HEK293 (cell line): ENCODE results near the gene DOCK7.

Experiments
- CTCF ChIA-PET: fragments of 350-600 bp; formaldehyde crosslinking; extraction: SDS; loops from one replicate; lab custom pipeline; 2021; ENCODE audit warnings: antibody characterized with exemption; lab: Yijun Ruan, JAX
- POLR2A ChIA-PET: fragments of 300-600 bp; formaldehyde crosslinking; extraction: SDS; loops from one replicate; lab custom pipeline; 2020; ENCODE audit warnings: antibody characterized with exemption, inconsistent platforms; lab: Yijun Ruan, JAX
- H3K27ac ChIP-seq: fragments of 200-500 bp; sonication (Bioruptor generic); 2 replicates; pipeline ENCODE4 v1.5.1; 2014; ENCODE audit warnings: low read depth, low read length, control low read depth, inconsistent platforms; ENCODE audit errors: extremely low read depth
- H3K36me3 ChIP-seq, 2 experiments: fragments of 200-500 bp in 1 of 2; sonication (Bioruptor generic) in 1 of 2; 1 replicate in 1 of 2; 2 replicates in 1 of 2; pipeline ENCODE4 v1.5.1; 2014 to 2017; ENCODE audit warnings: inconsistent platforms in 2 of 2, low read length in 2 of 2; ENCODE audit not compliant: control insufficient read depth in 2 of 2, insufficient read depth in 1 of 2
- H3K4me1 ChIP-seq: fragments of 200-500 bp; sonication (Bioruptor generic); 2 replicates; pipeline ENCODE4 v1.5.1; 2014; ENCODE audit warnings: mild to moderate bottlenecking, low read length, inconsistent platforms; ENCODE audit not compliant: control insufficient read depth, insufficient read depth
- H3K4me3 ChIP-seq: 2 replicates; pipeline ENCODE4 v1.5.1; 2011; ENCODE audit warnings: low read depth, mild to moderate bottlenecking, control low read depth, low read length, moderate library complexity
- H3K9me3 ChIP-seq: fragments of 200-500 bp; sonication (Bioruptor generic); 2 replicates; pipeline ENCODE4 v1.5.1; 2014; ENCODE audit warnings: low read depth, low read length, inconsistent platforms; ENCODE audit not compliant: control insufficient read depth, insufficient read depth
- BCL11B ChIP-seq: fragments of 450-650 bp; formaldehyde crosslinking; IDR thresholded peaks from 2 replicates; pipeline ENCODE4 v1.5.1; 2016; ENCODE audit warnings: low read depth, missing biosample characterization, missing genetic modification characterization
- KLF10 ChIP-seq: fragments of 450-650 bp; IDR thresholded peaks from 2 replicates; pipeline ENCODE4 v1.5.1; 2018; ENCODE audit warnings: missing biosample characterization, mild to moderate bottlenecking, missing genetic modification characterization
- ZNF184 ChIP-seq: fragments of 450-650 bp; IDR thresholded peaks from 2 replicates; pipeline ENCODE4 v1.5.1; 2018; ENCODE audit warnings: missing biosample characterization, mild to moderate bottlenecking, missing genetic modification characterization
- TF ChIP-seq, protein P1 (sequence below): fragments of 450-650 bp; formaldehyde crosslinking; IDR thresholded peaks from 2 replicates; pipeline ENCODE4 v1.5.1; 2016; ENCODE audit warnings: missing biosample characterization, missing genetic modification characterization, borderline replicate concordance
- TF ChIP-seq, protein P2 (sequence below): fragments of 450-650 bp; formaldehyde crosslinking; IDR thresholded peaks from 2 replicates; pipeline ENCODE4 v1.5.1; 2016; ENCODE audit warnings: missing biosample characterization, missing genetic modification characterization, low read depth

Gene DOCK7

DNA sequence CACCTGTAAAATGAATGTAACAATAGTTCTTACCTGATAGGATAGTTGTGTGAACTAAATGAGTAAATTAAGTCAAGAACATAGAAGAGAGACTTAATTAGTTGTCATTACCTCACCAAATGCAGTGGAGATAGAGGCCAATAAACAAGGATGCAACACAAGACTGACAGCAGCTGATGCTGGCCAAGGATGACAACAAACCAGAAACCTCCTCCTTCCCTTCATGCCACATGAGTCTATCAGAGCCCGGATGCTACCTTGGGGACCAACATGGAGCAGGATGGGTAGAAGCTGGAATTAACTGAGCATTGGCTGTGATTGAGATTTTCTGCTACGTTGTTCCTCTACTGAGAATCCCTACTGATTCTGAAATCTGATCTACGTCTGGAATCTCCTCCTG, 281.6 kb downstream of the DOCK7 start (continued):
- TF ChIP-seq, protein P1, sequence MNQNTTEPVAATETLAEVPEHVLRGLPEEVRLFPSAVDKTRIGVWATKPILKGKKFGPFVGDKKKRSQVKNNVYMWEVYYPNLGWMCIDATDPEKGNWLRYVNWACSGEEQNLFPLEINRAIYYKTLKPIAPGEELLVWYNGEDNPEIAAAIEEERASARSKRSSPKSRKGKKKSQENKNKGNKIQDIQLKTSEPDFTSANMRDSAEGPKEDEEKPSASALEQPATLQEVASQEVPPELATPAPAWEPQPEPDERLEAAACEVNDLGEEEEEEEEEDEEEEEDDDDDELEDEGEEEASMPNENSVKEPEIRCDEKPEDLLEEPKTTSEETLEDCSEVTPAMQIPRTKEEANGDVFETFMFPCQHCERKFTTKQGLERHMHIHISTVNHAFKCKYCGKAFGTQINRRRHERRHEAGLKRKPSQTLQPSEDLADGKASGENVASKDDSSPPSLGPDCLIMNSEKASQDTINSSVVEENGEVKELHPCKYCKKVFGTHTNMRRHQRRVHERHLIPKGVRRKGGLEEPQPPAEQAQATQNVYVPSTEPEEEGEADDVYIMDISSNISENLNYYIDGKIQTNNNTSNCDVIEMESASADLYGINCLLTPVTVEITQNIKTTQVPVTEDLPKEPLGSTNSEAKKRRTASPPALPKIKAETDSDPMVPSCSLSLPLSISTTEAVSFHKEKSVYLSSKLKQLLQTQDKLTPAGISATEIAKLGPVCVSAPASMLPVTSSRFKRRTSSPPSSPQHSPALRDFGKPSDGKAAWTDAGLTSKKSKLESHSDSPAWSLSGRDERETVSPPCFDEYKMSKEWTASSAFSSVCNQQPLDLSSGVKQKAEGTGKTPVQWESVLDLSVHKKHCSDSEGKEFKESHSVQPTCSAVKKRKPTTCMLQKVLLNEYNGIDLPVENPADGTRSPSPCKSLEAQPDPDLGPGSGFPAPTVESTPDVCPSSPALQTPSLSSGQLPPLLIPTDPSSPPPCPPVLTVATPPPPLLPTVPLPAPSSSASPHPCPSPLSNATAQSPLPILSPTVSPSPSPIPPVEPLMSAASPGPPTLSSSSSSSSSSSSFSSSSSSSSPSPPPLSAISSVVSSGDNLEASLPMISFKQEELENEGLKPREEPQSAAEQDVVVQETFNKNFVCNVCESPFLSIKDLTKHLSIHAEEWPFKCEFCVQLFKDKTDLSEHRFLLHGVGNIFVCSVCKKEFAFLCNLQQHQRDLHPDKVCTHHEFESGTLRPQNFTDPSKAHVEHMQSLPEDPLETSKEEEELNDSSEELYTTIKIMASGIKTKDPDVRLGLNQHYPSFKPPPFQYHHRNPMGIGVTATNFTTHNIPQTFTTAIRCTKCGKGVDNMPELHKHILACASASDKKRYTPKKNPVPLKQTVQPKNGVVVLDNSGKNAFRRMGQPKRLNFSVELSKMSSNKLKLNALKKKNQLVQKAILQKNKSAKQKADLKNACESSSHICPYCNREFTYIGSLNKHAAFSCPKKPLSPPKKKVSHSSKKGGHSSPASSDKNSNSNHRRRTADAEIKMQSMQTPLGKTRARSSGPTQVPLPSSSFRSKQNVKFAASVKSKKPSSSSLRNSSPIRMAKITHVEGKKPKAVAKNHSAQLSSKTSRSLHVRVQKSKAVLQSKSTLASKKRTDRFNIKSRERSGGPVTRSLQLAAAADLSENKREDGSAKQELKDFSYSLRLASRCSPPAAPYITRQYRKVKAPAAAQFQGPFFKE = no peak
- TF ChIP-seq BCL11B (tag by site-specific recombination) = no peak
- TF ChIP-seq, protein P2, sequence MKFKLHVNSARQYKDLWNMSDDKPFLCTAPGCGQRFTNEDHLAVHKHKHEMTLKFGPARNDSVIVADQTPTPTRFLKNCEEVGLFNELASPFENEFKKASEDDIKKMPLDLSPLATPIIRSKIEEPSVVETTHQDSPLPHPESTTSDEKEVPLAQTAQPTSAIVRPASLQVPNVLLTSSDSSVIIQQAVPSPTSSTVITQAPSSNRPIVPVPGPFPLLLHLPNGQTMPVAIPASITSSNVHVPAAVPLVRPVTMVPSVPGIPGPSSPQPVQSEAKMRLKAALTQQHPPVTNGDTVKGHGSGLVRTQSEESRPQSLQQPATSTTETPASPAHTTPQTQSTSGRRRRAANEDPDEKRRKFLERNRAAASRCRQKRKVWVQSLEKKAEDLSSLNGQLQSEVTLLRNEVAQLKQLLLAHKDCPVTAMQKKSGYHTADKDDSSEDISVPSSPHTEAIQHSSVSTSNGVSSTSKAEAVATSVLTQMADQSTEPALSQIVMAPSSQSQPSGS (tag by site-specific recombination) = no peak
- TF ChIP-seq, all 188 proteins: peak for 0

DNA sequence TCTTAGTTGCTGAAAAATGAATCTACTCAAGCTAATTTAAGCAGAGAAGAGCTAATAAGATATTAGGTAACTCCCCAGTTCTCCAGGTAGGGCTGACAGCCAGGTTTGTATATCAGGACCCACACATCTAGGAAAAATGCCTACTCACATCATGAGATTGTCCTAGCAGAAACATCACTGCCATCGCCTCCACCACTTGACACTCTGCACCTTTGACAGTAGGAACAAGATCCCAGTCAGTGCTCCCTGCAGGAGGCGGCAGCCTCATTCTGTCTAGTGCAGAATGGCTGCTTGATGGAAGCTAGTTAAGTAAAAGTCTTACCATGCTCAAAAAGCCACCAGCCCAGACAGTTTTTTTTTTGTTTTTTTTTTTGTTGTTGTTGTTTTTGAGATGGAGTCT, 282.9 kb downstream of the DOCK7 start:
- no peaks in the 10 kb centered on the region for H3K36me3 ChIP-seq
- TF ChIP-seq, protein P1 = no peak
- TF ChIP-seq ZNF184 (no peak), KLF10 (tag by site-specific recombination) (no peak)
- TF ChIP-seq, all 188 proteins: peak for 0
- Histone ChIP-seq H3K4me1 (0 out of 2 replicates have a peak, but pooled peaks cover 4% of the 10 kb centered on the region), H3K9me3 (no peaks in the 10 kb centered on the region), H3K4me3 (no peak overlapping the region), H3K27ac (no peak overlapping the region)
- POLR2A ChIA-PET = interaction anchor here (1.0 kb wide), 1 partner anchor 30 kb away, joined by 3 read pairs; no protein-coding TSS in a partner anchor
- CTCF ChIA-PET = interaction anchor here (1.3 to 9.4 kb wide), 7 partner anchors 8 to 230 kb away, joined by 3 to 91 read pairs (median 10); no protein-coding TSS in a partner anchor
